K562 (cell line): ENCODE data around the gene MYB. TPM values are rescaled to one million over a fixed set of nuclear protein-coding genes. Genes with fewer than 3 reads are reported as not detected.

Experiments used
- BHLHE40 ChIP-seq: IDR thresholded peaks from 2 replicates; pipeline ENCODE4 v1.6.1; 2011; ENCODE audit warnings: low read length, improper control_type of control experiment
- CCAR2 ChIP-seq: fragments of 200-400 bp; formaldehyde crosslinking; IDR thresholded peaks from 2 replicates; pipeline ENCODE4 v1.6.1; 2017; ENCODE audit warnings: mild to moderate bottlenecking, low read depth, low read length
- EP400 ChIP-seq: fragments of 450-650 bp; IDR thresholded peaks from 2 replicates; pipeline ENCODE4 v1.6.1; 2017; ENCODE audit warnings: antibody characterized with exemption, mild to moderate bottlenecking, moderate library complexity
- GTF2E2 ChIP-seq: fragments of 200-800 bp; sonication (Bioruptor generic); IDR thresholded peaks from 2 replicates; pipeline ENCODE4 v1.6.1; 2016; ENCODE audit warnings: missing genetic modification characterization, missing compliant biosample characterization
- HMG20B ChIP-seq: fragments of 250-450 bp; sonication (Bioruptor Pico); IDR thresholded peaks from 2 replicates; pipeline ENCODE4 v1.5.0; 2021; ENCODE audit warnings: mild to moderate bottlenecking
- IFI16 ChIP-seq: fragments of 250-450 bp; sonication (Bioruptor Pico); IDR thresholded peaks from 2 replicates; pipeline ENCODE4 v2.1.2; 2022; ENCODE audit warnings: mild to moderate bottlenecking, inconsistent platforms
- LEF1 ChIP-seq: fragments of 450-650 bp; IDR thresholded peaks from 2 replicates; pipeline ENCODE4 v1.6.1; 2016; ENCODE audit warnings: mild to moderate bottlenecking
- MCM7 ChIP-seq, 2 experiments: fragments of 450-650 bp; IDR thresholded peaks; 2 replicates each; pipeline ENCODE4 v1.6.1; 2016 to 2018
- MEIS2 ChIP-seq: fragments of 450-650 bp; IDR thresholded peaks from 2 replicates; pipeline ENCODE4 v1.6.1; 2014; ENCODE audit warnings: mild to moderate bottlenecking; ENCODE audit not compliant: partially characterized antibody
- MTA1 ChIP-seq: fragments of 450-650 bp; IDR thresholded peaks from 2 replicates; pipeline ENCODE4 v1.6.1; 2017; ENCODE audit warnings: borderline replicate concordance
- MTF1 ChIP-seq: fragments of 250-450 bp; sonication (Bioruptor Pico); IDR thresholded peaks from 2 replicates; pipeline ENCODE4 v1.9.0; 2021; ENCODE audit warnings: moderate library complexity, mild to moderate bottlenecking, inconsistent platforms, borderline replicate concordance
- NELFE ChIP-seq: IDR thresholded peaks from 2 replicates; pipeline ENCODE4 v1.6.1; 2011; ENCODE audit warnings: mild to moderate bottlenecking; ENCODE audit not compliant: insufficient read depth, insufficient read length
- PTRF ChIP-seq: fragments of 450-650 bp; IDR thresholded peaks from 2 replicates; pipeline ENCODE4 v1.6.1; 2016; ENCODE audit warnings: mild to moderate bottlenecking, missing genetic modification characterization, missing compliant biosample characterization
- PTTG1 ChIP-seq: fragments of 450-650 bp; IDR thresholded peaks from 2 replicates; pipeline ENCODE4 v1.6.1; 2016; ENCODE audit warnings: low read depth, mild to moderate bottlenecking, missing genetic modification characterization, missing compliant biosample characterization
- PURB ChIP-seq: sonication (generic); formaldehyde crosslinking; IDR thresholded peaks from 2 replicates; pipeline ENCODE4 v1.9.0; 2021; ENCODE audit warnings: low read depth, mild to moderate bottlenecking, missing genetic modification reagents
- RFX7 ChIP-seq: fragments of 250-450 bp; sonication (Bioruptor Pico); IDR thresholded peaks from 2 replicates; pipeline ENCODE4 v1.5.1; 2021; ENCODE audit warnings: mild to moderate bottlenecking
- SMAD1 ChIP-seq: fragments of 150-350 bp; IDR thresholded peaks from 2 replicates; pipeline ENCODE4 v1.6.1; 2014; ENCODE audit warnings: low read length, low read depth; ENCODE audit not compliant: partially characterized antibody
- SREBF2 ChIP-seq: sonication (generic); formaldehyde crosslinking; IDR thresholded peaks from 2 replicates; pipeline ENCODE4 v1.4.0; 2020; ENCODE audit warnings: mild to moderate bottlenecking, missing genetic modification reagents
- TEAD2 ChIP-seq: fragments of 450-650 bp; IDR thresholded peaks from 2 replicates; pipeline ENCODE4 v1.6.1; 2016; ENCODE audit warnings: missing genetic modification characterization, control low read depth, missing compliant biosample characterization
- TRIM24 ChIP-seq, 2 experiments: fragments of 450-650 bp; IDR thresholded peaks; 2 replicates each; pipeline ENCODE4 v1.6.1; 2016
- ZNF124 ChIP-seq: sonication (generic); formaldehyde crosslinking; IDR thresholded peaks from 2 replicates; pipeline ENCODE4 v1.8.1; 2022; ENCODE audit warnings: missing genetic modification reagents
- ZNF3 ChIP-seq: fragments of 250-450 bp; sonication (Bioruptor Pico); IDR thresholded peaks from 2 replicates; pipeline ENCODE4 v1.5.0; 2021; ENCODE audit warnings: mild to moderate bottlenecking, moderate library complexity
- ZNF644 ChIP-seq: fragments of 200-800 bp; sonication (Bioruptor generic); IDR thresholded peaks from 2 replicates; pipeline ENCODE4 v1.6.1; 2016; ENCODE audit warnings: low read depth, missing genetic modification characterization, missing compliant biosample characterization
- polyA plus RNA-seq, 8 experiments: library from polyadenylated mRNA; depleted of rRNA in 4 of 8; stranded (reverse) in 5 of 8; unstranded in 3 of 8; fragments of >200 nt; fragmentation: Nextera tagmentation in 2 of 8; fragmentation: Illumina TruSeq in 1 of 8; extraction: Ambion mirVana in 2 of 8; extraction: Trizol in 1 of 8; gene quantifications; 2 replicates each; pipeline versions ENCODE4 v1.2.1 to v1.2.3, GENCODE V29; 2011 to 2014; ENCODE audit warnings: inconsistent platforms in 1 of 8, missing spikeins in 1 of 8
- total RNA-seq, 7 experiments: library from RNA; depleted of rRNA in 6 of 7; stranded (reverse); fragments of >200 nt in 6 of 7; fragmentation: Illumina TruSeq in 2 of 7; extraction: Trizol in 2 of 7; gene quantifications; 2 replicates each; pipeline versions ENCODE4 v1.2.1 to v1.2.3, GENCODE V29; 2011 to 2021; ENCODE audit warnings: low replicate concordance in 1 of 7
- TF ChIP-seq, protein P1 (sequence below): fragments of 150-350 bp; conservative IDR thresholded peaks from 2 replicates; pipeline ENCODE4 v1.6.1; 2014; ENCODE audit warnings: low read length
- TF ChIP-seq, protein P2 (sequence below): fragments of 450-650 bp; formaldehyde crosslinking; IDR thresholded peaks from 2 replicates; pipeline ENCODE4 v1.4.0; 2022; ENCODE audit warnings: mild to moderate bottlenecking, moderate library complexity
- TF ChIP-seq, protein P3 (sequence below): IDR thresholded peaks from 3 replicates; pipeline ENCODE4 v1.6.1; 2011; ENCODE audit warnings: borderline replicate concordance, mild to moderate bottlenecking; ENCODE audit not compliant: insufficient read length, insufficient read depth

Gene MYB
- total and polyA plus RNA-seq, 9 of the 15 experiments (the other 6 are each of a cell fraction or from before 2014, with no cell fraction given): 35.8 to 218 (median 140) TPM

DNA sequence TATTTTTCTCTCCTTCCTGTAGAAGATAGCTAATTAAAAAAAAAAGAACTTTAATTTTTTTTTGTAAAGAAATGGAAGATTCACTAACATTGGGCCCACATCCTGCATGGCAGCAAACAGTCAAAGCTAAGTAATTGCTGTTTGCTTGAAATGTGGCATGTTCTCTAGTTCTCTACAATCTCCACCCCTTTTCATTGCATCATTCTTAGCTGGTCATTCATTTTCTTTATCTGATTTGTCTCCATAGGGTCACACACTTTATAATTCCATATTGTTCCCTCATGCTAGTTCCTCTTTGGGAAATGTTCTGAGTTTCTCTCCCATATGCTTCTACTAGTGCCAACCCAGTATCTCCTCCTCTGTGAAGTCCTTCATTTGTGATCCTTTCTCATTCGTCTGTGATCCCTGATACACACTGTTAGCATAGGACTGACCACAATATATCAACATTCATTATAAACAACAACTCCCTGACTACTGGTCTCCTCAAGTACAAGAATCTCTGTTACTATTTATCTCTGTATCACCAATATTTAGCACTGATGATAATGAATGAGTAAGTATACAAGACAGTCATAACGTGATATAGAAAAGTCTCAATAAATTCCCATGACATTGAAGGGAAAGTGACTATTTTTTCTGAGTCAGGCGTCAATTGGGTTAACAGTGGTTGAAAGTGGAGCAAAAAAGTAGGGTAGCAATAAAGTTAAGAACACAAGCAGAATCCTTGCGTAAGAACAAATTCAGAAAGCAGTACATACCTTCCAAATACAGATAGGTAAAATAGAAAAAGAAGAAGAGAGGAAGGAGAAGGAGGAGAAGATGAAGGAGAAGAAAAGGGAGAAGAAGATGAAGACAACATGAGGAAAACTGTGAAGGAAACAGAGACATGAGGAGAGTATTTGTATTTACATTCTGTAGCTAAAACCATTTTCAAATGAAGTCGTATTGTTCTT, 33.2 kb upstream of the MYB start (continued):
- TF ChIP-seq, protein P1, sequence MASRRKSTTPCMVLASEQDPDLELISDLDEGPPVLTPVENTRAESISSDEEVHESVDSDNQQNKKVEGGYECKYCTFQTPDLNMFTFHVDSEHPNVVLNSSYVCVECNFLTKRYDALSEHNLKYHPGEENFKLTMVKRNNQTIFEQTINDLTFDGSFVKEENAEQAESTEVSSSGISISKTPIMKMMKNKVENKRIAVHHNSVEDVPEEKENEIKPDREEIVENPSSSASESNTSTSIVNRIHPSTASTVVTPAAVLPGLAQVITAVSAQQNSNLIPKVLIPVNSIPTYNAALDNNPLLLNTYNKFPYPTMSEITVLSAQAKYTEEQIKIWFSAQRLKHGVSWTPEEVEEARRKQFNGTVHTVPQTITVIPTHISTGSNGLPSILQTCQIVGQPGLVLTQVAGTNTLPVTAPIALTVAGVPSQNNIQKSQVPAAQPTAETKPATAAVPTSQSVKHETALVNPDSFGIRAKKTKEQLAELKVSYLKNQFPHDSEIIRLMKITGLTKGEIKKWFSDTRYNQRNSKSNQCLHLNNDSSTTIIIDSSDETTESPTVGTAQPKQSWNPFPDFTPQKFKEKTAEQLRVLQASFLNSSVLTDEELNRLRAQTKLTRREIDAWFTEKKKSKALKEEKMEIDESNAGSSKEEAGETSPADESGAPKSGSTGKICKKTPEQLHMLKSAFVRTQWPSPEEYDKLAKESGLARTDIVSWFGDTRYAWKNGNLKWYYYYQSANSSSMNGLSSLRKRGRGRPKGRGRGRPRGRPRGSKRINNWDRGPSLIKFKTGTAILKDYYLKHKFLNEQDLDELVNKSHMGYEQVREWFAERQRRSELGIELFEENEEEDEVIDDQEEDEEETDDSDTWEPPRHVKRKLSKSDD: no peak
- TF ChIP-seq HMG20B (no peak), SREBF2 (no peak), SMAD1 (no peak), BHLHE40 (no peak), TEAD2 (tag) (0 out of 2 replicates have a peak, but pooled peaks have one; percentile 41), CCAR2 (no peak), LEF1 (peak; percentile 74), PURB (CRISPR knock-in tag) (no peak), NELFE (no peak), IFI16 (CRISPR knock-in tag) (no peak), PTRF (peak; percentile 32; the same call in 1 of the 2 replicates), MCM7 (IDR thresholded peaks at IDR 0.05) (no peak), MEIS2 (peak; percentile 86), TRIM24 (IDR thresholded peaks at IDR 0.05) (peak; percentile 49 to 75; a peak in 3 of 4 replicates), ZNF644 (tag) (peak; percentile 64; the same call in 1 of the 2 replicates), ZNF124 (no peak), GTF2E2 (tag) (no peak), RFX7 (CRISPR knock-in tag) (no peak), MTA1 (peak; percentile 21; the same call in 1 of the 2 replicates), ZNF3 (CRISPR knock-in tag) (no peak), PTTG1 (tag) (no peak; the same call in 1 of the 2 replicates), EP400 (peak; percentile 77), MTF1 (CRISPR knock-in tag) (no peak)
- TF ChIP-seq, protein P2, sequence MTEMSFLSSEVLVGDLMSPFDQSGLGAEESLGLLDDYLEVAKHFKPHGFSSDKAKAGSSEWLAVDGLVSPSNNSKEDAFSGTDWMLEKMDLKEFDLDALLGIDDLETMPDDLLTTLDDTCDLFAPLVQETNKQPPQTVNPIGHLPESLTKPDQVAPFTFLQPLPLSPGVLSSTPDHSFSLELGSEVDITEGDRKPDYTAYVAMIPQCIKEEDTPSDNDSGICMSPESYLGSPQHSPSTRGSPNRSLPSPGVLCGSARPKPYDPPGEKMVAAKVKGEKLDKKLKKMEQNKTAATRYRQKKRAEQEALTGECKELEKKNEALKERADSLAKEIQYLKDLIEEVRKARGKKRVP (CRISPR knock-in tag): peak; percentile 90
- TF ChIP-seq, protein P3, sequence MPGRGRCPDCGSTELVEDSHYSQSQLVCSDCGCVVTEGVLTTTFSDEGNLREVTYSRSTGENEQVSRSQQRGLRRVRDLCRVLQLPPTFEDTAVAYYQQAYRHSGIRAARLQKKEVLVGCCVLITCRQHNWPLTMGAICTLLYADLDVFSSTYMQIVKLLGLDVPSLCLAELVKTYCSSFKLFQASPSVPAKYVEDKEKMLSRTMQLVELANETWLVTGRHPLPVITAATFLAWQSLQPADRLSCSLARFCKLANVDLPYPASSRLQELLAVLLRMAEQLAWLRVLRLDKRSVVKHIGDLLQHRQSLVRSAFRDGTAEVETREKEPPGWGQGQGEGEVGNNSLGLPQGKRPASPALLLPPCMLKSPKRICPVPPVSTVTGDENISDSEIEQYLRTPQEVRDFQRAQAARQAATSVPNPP: no peak
